ENCODE measurements around the gene DPP6. TPM values are rescaled to one million over a fixed set of nuclear protein-coding genes. Genes with fewer than 3 reads are reported as not detected.

Gene DPP6
- total RNA-seq, 1 experiment from 2014 or later: not detected

DNA sequence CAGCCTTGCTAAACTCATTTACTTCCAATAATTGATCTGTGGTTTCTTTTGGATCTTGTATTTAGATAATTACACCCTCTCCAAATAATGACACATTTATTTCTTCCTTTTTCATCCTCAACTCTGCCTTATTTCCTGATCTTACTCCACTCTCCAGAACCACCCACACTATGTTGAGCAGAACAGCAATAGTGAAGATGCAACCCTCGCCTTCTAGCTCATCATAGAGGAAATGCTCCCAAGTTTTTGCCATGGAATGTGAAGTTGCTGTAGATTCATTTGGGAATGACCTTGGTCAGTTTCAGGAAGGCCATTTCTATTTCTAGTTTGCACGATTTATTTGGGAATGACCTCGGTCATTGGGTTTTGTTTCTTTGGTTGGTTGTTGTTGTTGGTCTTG, 636.8 kb downstream of the DPP6 start:
- intact Hi-C loops (cut with micrococcal nuclease; ENCODE audit: unreplicated experiment): no loop called here
- TF ChIP-seq, protein P1, sequence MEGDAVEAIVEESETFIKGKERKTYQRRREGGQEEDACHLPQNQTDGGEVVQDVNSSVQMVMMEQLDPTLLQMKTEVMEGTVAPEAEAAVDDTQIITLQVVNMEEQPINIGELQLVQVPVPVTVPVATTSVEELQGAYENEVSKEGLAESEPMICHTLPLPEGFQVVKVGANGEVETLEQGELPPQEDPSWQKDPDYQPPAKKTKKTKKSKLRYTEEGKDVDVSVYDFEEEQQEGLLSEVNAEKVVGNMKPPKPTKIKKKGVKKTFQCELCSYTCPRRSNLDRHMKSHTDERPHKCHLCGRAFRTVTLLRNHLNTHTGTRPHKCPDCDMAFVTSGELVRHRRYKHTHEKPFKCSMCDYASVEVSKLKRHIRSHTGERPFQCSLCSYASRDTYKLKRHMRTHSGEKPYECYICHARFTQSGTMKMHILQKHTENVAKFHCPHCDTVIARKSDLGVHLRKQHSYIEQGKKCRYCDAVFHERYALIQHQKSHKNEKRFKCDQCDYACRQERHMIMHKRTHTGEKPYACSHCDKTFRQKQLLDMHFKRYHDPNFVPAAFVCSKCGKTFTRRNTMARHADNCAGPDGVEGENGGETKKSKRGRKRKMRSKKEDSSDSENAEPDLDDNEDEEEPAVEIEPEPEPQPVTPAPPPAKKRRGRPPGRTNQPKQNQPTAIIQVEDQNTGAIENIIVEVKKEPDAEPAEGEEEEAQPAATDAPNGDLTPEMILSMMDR (IDR thresholded peaks at IDR 0.05; ENCODE audit: insufficient read depth in 1 of 2, low read depth in 1 of 2, low read length in 1 of 2, severe bottlenecking in 1 of 2, unreplicated experiment in 1 of 2): no peak
- no peaks in the 10 kb centered on the region for H3K9me3 ChIP-seq
- H3K4me3 Mint-ChIP-seq (ENCODE audit: unreplicated experiment): no peak overlapping the region
- CTCF ChIA-PET: no interaction called here
- H3K27ac Mint-ChIP-seq (ENCODE audit: unreplicated experiment): no peak overlapping the region
- no peaks in the 10 kb centered on the region for H3K27me3 ChIP-seq (replicated peaks; ENCODE audit: control insufficient read depth, insufficient read depth, low read length)
- H3K36me3 ChIP-seq (ENCODE audit: control insufficient read depth, insufficient read depth, low read length): no peaks in the 10 kb centered on the region
- no TSS peak for BruUV-seq (replicated peaks)
- H3K4me1 ChIP-seq: no peaks in the 10 kb centered on the region
- H3K36me3 Mint-ChIP-seq (ENCODE audit: insufficient read depth, unreplicated experiment): no peaks in the 10 kb centered on the region
- POLR2A ChIA-PET: no interaction called here
- no peaks in the 10 kb centered on the region for H3K4me1 Mint-ChIP-seq (ENCODE audit: low read depth, unreplicated experiment)
- peaks cover 17% of the 10 kb centered on the region for H3K27me3 Mint-ChIP-seq (ENCODE audit: insufficient read depth, unreplicated experiment)
- no peaks in the 10 kb centered on the region for H3K9me3 Mint-ChIP-seq (ENCODE audit: unreplicated experiment)
- no peak overlapping the region for H3K4me3 ChIP-seq (ENCODE audit: low read depth, low read length)
- DNase-seq: no peak

DNA sequence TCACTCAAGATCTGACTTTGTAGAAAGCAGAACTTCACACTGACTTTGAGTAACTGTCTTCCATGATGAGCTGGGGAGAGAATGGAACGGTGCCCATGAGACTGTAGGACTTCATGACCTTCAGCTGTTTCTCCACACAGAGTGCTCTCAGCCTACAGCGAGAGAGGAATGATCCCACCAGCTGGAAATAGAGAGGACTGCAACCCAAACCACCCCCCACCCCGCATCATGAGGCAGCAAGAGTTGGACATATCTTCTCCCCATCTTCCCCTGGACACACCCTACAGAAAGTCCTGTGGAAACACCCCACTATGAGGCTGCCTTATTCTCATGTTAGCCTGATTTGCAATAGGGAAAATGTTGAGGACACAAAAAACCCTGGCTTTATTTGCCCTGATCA, 638.2 kb downstream of the DPP6 start:
- TF ChIP-seq, protein P1 (IDR thresholded peaks at IDR 0.05; ENCODE audit: insufficient read depth in 1 of 2, low read depth in 1 of 2, low read length in 1 of 2, severe bottlenecking in 1 of 2, unreplicated experiment in 1 of 2): no peak
- Histone ChIP-seq H3K9me3 (no peaks in the 10 kb centered on the region), H3K4me3 (ENCODE audit: low read depth, low read length) (no peak overlapping the region), H3K36me3 (ENCODE audit: control insufficient read depth, insufficient read depth, low read length) (no peaks in the 10 kb centered on the region), H3K27me3 (replicated peaks; ENCODE audit: control insufficient read depth, insufficient read depth, low read length) (no peaks in the 10 kb centered on the region), H3K4me1 (no peaks in the 10 kb centered on the region)
- CTCF ChIA-PET: no interaction called here
- Mint-ChIP-seq H3K4me3 (ENCODE audit: unreplicated experiment) (no peak overlapping the region), H3K27me3 (ENCODE audit: insufficient read depth, unreplicated experiment) (peaks cover 18% of the 10 kb centered on the region), H3K4me1 (ENCODE audit: low read depth, unreplicated experiment) (no peaks in the 10 kb centered on the region), H3K36me3 (ENCODE audit: insufficient read depth, unreplicated experiment) (no peaks in the 10 kb centered on the region), H3K9me3 (ENCODE audit: unreplicated experiment) (no peaks in the 10 kb centered on the region), H3K27ac (ENCODE audit: unreplicated experiment) (no peak overlapping the region)
- BruUV-seq (replicated peaks): no TSS peak
- POLR2A ChIA-PET: no interaction called here
- DNase-seq: no peak
- intact Hi-C loops (cut with micrococcal nuclease; ENCODE audit: unreplicated experiment): no loop called here

DNA sequence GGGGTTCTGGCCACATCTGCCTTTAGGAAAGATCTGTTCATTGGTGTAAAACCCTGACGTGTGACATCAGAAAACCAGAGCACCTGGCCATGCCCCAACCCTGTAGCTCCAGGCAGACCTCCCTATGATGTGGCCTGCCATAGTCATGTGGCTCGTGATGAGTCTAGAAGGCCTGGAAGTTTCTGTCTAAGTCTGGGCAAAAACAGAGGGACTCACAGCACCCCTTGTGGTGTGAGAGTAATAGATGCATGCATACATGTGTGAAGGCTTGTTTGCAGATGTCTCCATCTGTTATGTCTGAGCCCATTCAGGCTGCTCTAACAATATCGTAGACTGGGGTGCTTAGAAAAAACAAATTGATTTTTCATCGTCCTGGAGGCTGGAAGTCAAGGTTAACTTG, 641.5 kb downstream of the DPP6 start:
- H3K27me3 Mint-ChIP-seq (ENCODE audit: insufficient read depth, unreplicated experiment): peaks cover 13% of the 10 kb centered on the region
- ChIA-PET CTCF (no interaction called here), POLR2A (no interaction called here)
- no peaks in the 10 kb centered on the region for H3K9me3 Mint-ChIP-seq (ENCODE audit: unreplicated experiment)
- H3K4me1 ChIP-seq: no peaks in the 10 kb centered on the region
- no peaks in the 10 kb centered on the region for H3K4me1 Mint-ChIP-seq (ENCODE audit: low read depth, unreplicated experiment)
- intact Hi-C loops (cut with micrococcal nuclease; ENCODE audit: unreplicated experiment): no loop called here
- TF ChIP-seq, protein P1 (IDR thresholded peaks at IDR 0.05; ENCODE audit: insufficient read depth in 1 of 2, low read depth in 1 of 2, low read length in 1 of 2, severe bottlenecking in 1 of 2, unreplicated experiment in 1 of 2): no peak
- H3K4me3 ChIP-seq (ENCODE audit: low read depth, low read length): no peak overlapping the region
- no TSS peak for BruUV-seq (replicated peaks)
- H3K27me3 ChIP-seq (replicated peaks; ENCODE audit: control insufficient read depth, insufficient read depth, low read length): no peaks in the 10 kb centered on the region
- DNase-seq: no peak
- no peak overlapping the region for H3K4me3 Mint-ChIP-seq (ENCODE audit: unreplicated experiment)
- no peaks in the 10 kb centered on the region for H3K36me3 ChIP-seq (ENCODE audit: control insufficient read depth, insufficient read depth, low read length)
- no peaks in the 10 kb centered on the region for H3K9me3 ChIP-seq
- no peak overlapping the region for H3K27ac Mint-ChIP-seq (ENCODE audit: unreplicated experiment)
- H3K36me3 Mint-ChIP-seq (ENCODE audit: insufficient read depth, unreplicated experiment): no peaks in the 10 kb centered on the region

Measured in Caco-2 (cell line).